ENCODE data around the gene RAB17.

RAB17 gene

GRCh38 chr2:237592425-237592980 lies 2.0 kb upstream of the RAB17 start:
- Histone ChIP-seq H3K14ac (ENCODE audit: low read length in 2 of 2) (peak overlapping the region in 1 of 2 experiments; percentile 23), H3K4ac (ENCODE audit: low read depth in 1 of 2, low read length in 2 of 2) (peak overlapping the region in 1 of 2 experiments; percentile 6)
- 93% methylated on average over 17 of the region's 18 CpGs for WGBS

DNA sequence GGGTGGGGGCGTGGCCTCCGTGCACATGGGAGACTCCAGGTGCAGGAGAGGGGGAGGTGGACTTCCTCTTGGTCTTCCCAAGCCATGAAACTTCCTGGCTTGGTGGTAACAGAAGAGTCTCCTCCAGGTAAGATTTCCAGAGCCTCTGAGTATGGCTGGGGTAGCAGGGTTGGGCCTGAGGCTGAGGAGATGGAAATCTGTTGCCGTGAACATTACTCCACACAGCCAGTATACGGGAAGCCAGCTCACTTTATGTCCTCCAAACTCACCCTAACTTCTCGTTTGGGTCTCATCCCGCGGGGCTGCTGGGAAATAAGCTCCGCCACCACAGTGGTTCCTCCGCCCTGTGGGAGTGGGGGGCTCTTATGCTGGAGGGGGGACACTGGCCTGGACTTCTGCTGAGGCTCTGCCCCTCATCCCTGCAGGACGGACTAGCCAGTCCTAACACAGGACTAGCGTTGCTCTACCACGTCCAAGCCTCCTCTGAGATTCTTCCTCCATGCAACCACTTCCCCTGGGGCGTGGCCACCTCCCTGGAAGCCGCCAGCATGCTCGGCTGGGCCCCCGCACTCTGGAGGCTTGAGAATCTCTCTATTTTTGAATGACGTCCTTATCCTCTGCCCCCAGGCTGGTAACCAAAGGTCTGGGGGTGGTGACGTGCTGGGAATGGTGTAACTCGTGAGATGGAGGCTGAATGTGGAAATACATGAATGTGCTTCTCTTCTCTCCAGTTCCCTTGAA lies 777 bp upstream of the RAB17 start:
- WGBS: 82% methylated on average over 16 of the region's 19 CpGs

More at GRCh38 chr2:237592425-237592980, 2.0 kb upstream of the RAB17 start:
- no peak for DNase-seq
- H3K18ac ChIP-seq (ENCODE audit: low read depth in 1 of 2, low read length in 2 of 2): no peak overlapping the region
- H3K27ac ChIP-seq (ENCODE audit: low read length, poor library complexity, severe bottlenecking): no peak overlapping the region
- H2BK15ac ChIP-seq (ENCODE audit: low read depth, poor library complexity, severe bottlenecking): no peak overlapping the region
- H3K9me3 ChIP-seq (ENCODE audit: control insufficient read depth, low read length): no peaks in the 10 kb centered on the region
- H4K91ac ChIP-seq (ENCODE audit: low read length): peak overlapping the region; percentile 5
- H2BK120ac ChIP-seq (ENCODE audit: low read depth, low read length): no peak overlapping the region
- H3K36me3 ChIP-seq (ENCODE audit: control insufficient read depth in 1 of 2, insufficient read depth in 2 of 2, low read depth in 1 of 2, low read length in 2 of 2): no peaks in the 10 kb centered on the region
- H3K23ac ChIP-seq (ENCODE audit: low read length in 2 of 2): no peak overlapping the region
- no peaks in the 10 kb centered on the region for H3K79me1 ChIP-seq (replicated peaks; ENCODE audit: low read length, poor library complexity, severe bottlenecking)
- H2BK12ac ChIP-seq (ENCODE audit: low read length in 2 of 2): peak overlapping the region in 1 of 2 experiments; percentile 68
- H3K9ac ChIP-seq (ENCODE audit: low read length): no peak overlapping the region
- no peak overlapping the region for H3K4me2 ChIP-seq (ENCODE audit: low read length, poor library complexity, severe bottlenecking)
- no peak overlapping the region for H2BK5ac ChIP-seq (ENCODE audit: low read depth, low read length, poor library complexity, severe bottlenecking)
- no peak overlapping the region for H2AFZ ChIP-seq (ENCODE audit: low read depth, low read length)
- no peaks in the 10 kb centered on the region for H3K27me3 ChIP-seq (ENCODE audit: control insufficient read depth in 1 of 2, insufficient read depth in 1 of 2, low read length in 2 of 2)
- no peak overlapping the region for H3K4me3 ChIP-seq (ENCODE audit: insufficient read depth in 1 of 2, low read depth in 1 of 2, low read length in 2 of 2)
- peaks cover 31% of the 10 kb centered on the region for H3K4me1 ChIP-seq (ENCODE audit: control insufficient read depth, insufficient read depth, low read depth, low read length)
- H4K8ac ChIP-seq (ENCODE audit: low read length): no peak overlapping the region
- no peak overlapping the region for H2AK5ac ChIP-seq (ENCODE audit: low read length, severe bottlenecking)

DNA sequence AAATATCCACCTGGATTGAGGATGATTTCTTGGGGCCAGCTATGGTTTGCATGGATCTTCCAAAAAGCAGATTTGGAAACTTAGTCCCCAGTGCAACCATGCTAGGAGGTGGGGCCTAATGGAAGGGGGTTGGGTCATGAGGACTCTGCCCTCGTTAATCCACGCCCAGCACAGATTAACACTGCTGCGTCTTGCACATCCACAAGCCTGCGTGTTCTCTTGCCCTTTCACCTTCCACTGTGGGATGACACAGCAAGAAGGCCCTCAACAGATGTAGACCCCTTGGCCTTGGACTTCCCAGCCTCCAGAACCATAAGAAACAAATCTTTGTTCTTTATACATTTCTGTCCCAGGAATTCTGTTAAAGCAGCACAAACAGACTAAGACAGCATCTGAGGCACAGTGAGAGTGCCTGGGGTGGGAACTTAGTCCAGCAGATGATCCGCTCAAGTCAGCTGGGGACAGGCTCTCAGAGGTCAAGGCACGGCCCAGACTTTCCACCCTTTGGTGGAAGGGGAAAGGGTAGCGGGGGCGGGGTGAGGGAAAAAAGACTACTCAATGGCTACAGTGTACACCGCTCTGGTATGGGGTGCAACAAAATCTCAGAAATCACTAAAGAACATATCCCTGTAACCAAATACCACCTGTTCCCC lies 2.4 kb downstream of the RAB17 start:
- Histone ChIP-seq H2AFZ (ENCODE audit: low read depth, low read length) (no peak overlapping the region), H3K79me1 (replicated peaks; ENCODE audit: low read length, poor library complexity, severe bottlenecking) (no peaks in the 10 kb centered on the region)

More for the DNA sequence above, 777 bp upstream of the RAB17 start:
- Histone ChIP-seq H3K18ac (ENCODE audit: low read depth in 1 of 2, low read length in 2 of 2) (no peak overlapping the region), H2BK5ac (ENCODE audit: low read depth, low read length, poor library complexity, severe bottlenecking) (no peak overlapping the region), H4K8ac (ENCODE audit: low read length) (no peak overlapping the region), H3K4me3 (ENCODE audit: insufficient read depth in 1 of 2, low read depth in 1 of 2, low read length in 2 of 2) (no peak overlapping the region), H3K4me2 (ENCODE audit: low read length, poor library complexity, severe bottlenecking) (no peak overlapping the region), H2AK5ac (ENCODE audit: low read length, severe bottlenecking) (no peak overlapping the region), H3K27ac (ENCODE audit: low read length, poor library complexity, severe bottlenecking) (no peak overlapping the region), H3K79me1 (replicated peaks; ENCODE audit: low read length, poor library complexity, severe bottlenecking) (no peaks in the 10 kb centered on the region), H2BK12ac (ENCODE audit: low read length in 2 of 2) (no peak overlapping the region), H2BK15ac (ENCODE audit: low read depth, poor library complexity, severe bottlenecking) (no peak overlapping the region), H3K36me3 (ENCODE audit: control insufficient read depth in 1 of 2, insufficient read depth in 2 of 2, low read depth in 1 of 2, low read length in 2 of 2) (no peaks in the 10 kb centered on the region), H3K4ac (ENCODE audit: low read depth in 1 of 2, low read length in 2 of 2) (no peak overlapping the region), H3K9ac (ENCODE audit: low read length) (no peak overlapping the region), H4K91ac (ENCODE audit: low read length) (no peak overlapping the region), H3K23ac (ENCODE audit: low read length in 2 of 2) (peak overlapping the region in 1 of 2 experiments; percentile 17), H3K27me3 (ENCODE audit: control insufficient read depth in 1 of 2, insufficient read depth in 1 of 2, low read length in 2 of 2) (no peaks in the 10 kb centered on the region), H2BK120ac (ENCODE audit: low read depth, low read length) (no peak overlapping the region), H3K4me1 (ENCODE audit: control insufficient read depth, insufficient read depth, low read depth, low read length) (peaks cover 31% of the 10 kb centered on the region), H2AFZ (ENCODE audit: low read depth, low read length) (no peak overlapping the region), H3K9me3 (ENCODE audit: control insufficient read depth, low read length) (no peaks in the 10 kb centered on the region), H3K14ac (ENCODE audit: low read length in 2 of 2) (no peak overlapping the region)
- no peak for DNase-seq

GRCh38 chr2:237585590-237586221 lies 4.8 kb downstream of the RAB17 start:
- no peak overlapping the region for H4K8ac ChIP-seq (ENCODE audit: low read length)
- H4K91ac ChIP-seq (ENCODE audit: low read length): no peak overlapping the region
- H3K4me3 ChIP-seq (ENCODE audit: insufficient read depth in 1 of 2, low read depth in 1 of 2, low read length in 2 of 2): no peak overlapping the region
- no peak overlapping the region for H3K18ac ChIP-seq (ENCODE audit: low read depth in 1 of 2, low read length in 2 of 2)
- H3K27me3 ChIP-seq (ENCODE audit: control insufficient read depth in 1 of 2, insufficient read depth in 1 of 2, low read length in 2 of 2): peaks cover 0 to 5% of the 10 kb centered on the region in 2 experiments
- H3K79me1 ChIP-seq (replicated peaks; ENCODE audit: low read length, poor library complexity, severe bottlenecking): no peaks in the 10 kb centered on the region
- H2BK120ac ChIP-seq (ENCODE audit: low read depth, low read length): no peak overlapping the region
- H3K27ac ChIP-seq (ENCODE audit: low read length, poor library complexity, severe bottlenecking): no peak overlapping the region
- peak overlapping the region; percentile 26 for H2BK15ac ChIP-seq (ENCODE audit: low read depth, poor library complexity, severe bottlenecking)
- no peak overlapping the region for H3K4me2 ChIP-seq (ENCODE audit: low read length, poor library complexity, severe bottlenecking)
- no peak overlapping the region for H3K14ac ChIP-seq (ENCODE audit: low read length in 2 of 2)
- no peaks in the 10 kb centered on the region for H3K36me3 ChIP-seq (ENCODE audit: control insufficient read depth in 1 of 2, insufficient read depth in 2 of 2, low read depth in 1 of 2, low read length in 2 of 2)
- 77% methylated on average over 15 of the region's 15 CpGs for WGBS
- DNase-seq: no peak
- H2BK5ac ChIP-seq (ENCODE audit: low read depth, low read length, poor library complexity, severe bottlenecking): no peak overlapping the region
- no peak overlapping the region for H3K23ac ChIP-seq (ENCODE audit: low read length in 2 of 2)
- H3K4me1 ChIP-seq (ENCODE audit: control insufficient read depth, insufficient read depth, low read depth, low read length): peaks cover 19% of the 10 kb centered on the region
- H3K9me3 ChIP-seq (ENCODE audit: control insufficient read depth, low read length): no peaks in the 10 kb centered on the region
- H3K4ac ChIP-seq (ENCODE audit: low read depth in 1 of 2, low read length in 2 of 2): no peak overlapping the region
- no peak overlapping the region for H2AFZ ChIP-seq (ENCODE audit: low read depth, low read length)
- no peak overlapping the region for H2BK12ac ChIP-seq (ENCODE audit: low read length in 2 of 2)
- no peak overlapping the region for H2AK5ac ChIP-seq (ENCODE audit: low read length, severe bottlenecking)
- no peak overlapping the region for H3K9ac ChIP-seq (ENCODE audit: low read length)

More for the DNA sequence above, 2.4 kb downstream of the RAB17 start:
- peaks cover 0 to 5% of the 10 kb centered on the region in 2 experiments for H3K27me3 ChIP-seq (ENCODE audit: control insufficient read depth in 1 of 2, insufficient read depth in 1 of 2, low read length in 2 of 2)
- no peak overlapping the region for H3K4me2 ChIP-seq (ENCODE audit: low read length, poor library complexity, severe bottlenecking)
- H3K23ac ChIP-seq (ENCODE audit: low read length in 2 of 2): no peak overlapping the region
- no peak overlapping the region for H3K27ac ChIP-seq (ENCODE audit: low read length, poor library complexity, severe bottlenecking)
- H3K36me3 ChIP-seq (ENCODE audit: control insufficient read depth in 1 of 2, insufficient read depth in 2 of 2, low read depth in 1 of 2, low read length in 2 of 2): no peaks in the 10 kb centered on the region
- no peak overlapping the region for H2BK120ac ChIP-seq (ENCODE audit: low read depth, low read length)
- H4K8ac ChIP-seq (ENCODE audit: low read length): no peak overlapping the region
- no peak for DNase-seq
- H3K14ac ChIP-seq (ENCODE audit: low read length in 2 of 2): no peak overlapping the region
- no peak overlapping the region for H3K4ac ChIP-seq (ENCODE audit: low read depth in 1 of 2, low read length in 2 of 2)
- H2BK15ac ChIP-seq (ENCODE audit: low read depth, poor library complexity, severe bottlenecking): no peak overlapping the region
- peaks cover 20% of the 10 kb centered on the region for H3K4me1 ChIP-seq (ENCODE audit: control insufficient read depth, insufficient read depth, low read depth, low read length)
- H2AK5ac ChIP-seq (ENCODE audit: low read length, severe bottlenecking): no peak overlapping the region
- H3K9me3 ChIP-seq (ENCODE audit: control insufficient read depth, low read length): no peaks in the 10 kb centered on the region
- no peak overlapping the region for H2BK5ac ChIP-seq (ENCODE audit: low read depth, low read length, poor library complexity, severe bottlenecking)
- no peak overlapping the region for H3K9ac ChIP-seq (ENCODE audit: low read length)
- H2BK12ac ChIP-seq (ENCODE audit: low read length in 2 of 2): no peak overlapping the region
- 89% methylated on average over 5 of the region's 9 CpGs for WGBS
- H3K4me3 ChIP-seq (ENCODE audit: insufficient read depth in 1 of 2, low read depth in 1 of 2, low read length in 2 of 2): no peak overlapping the region
- H4K91ac ChIP-seq (ENCODE audit: low read length): no peak overlapping the region
- H3K18ac ChIP-seq (ENCODE audit: low read depth in 1 of 2, low read length in 2 of 2): no peak overlapping the region
